Stimulated activated CD8-positive, alpha-beta memory T cell treated with anti-CD3 and anti-CD28 coated beads, Interleukin-4, amount 100 ng/mL, for 48 hours (primary cell): ENCODE data around the gene CACNG7.

Source experiments
- DNase-seq: peaks from one replicate; pipeline ENCODE4 v3.0.0-alpha.2; 2020

Gene CACNG7

DNA sequence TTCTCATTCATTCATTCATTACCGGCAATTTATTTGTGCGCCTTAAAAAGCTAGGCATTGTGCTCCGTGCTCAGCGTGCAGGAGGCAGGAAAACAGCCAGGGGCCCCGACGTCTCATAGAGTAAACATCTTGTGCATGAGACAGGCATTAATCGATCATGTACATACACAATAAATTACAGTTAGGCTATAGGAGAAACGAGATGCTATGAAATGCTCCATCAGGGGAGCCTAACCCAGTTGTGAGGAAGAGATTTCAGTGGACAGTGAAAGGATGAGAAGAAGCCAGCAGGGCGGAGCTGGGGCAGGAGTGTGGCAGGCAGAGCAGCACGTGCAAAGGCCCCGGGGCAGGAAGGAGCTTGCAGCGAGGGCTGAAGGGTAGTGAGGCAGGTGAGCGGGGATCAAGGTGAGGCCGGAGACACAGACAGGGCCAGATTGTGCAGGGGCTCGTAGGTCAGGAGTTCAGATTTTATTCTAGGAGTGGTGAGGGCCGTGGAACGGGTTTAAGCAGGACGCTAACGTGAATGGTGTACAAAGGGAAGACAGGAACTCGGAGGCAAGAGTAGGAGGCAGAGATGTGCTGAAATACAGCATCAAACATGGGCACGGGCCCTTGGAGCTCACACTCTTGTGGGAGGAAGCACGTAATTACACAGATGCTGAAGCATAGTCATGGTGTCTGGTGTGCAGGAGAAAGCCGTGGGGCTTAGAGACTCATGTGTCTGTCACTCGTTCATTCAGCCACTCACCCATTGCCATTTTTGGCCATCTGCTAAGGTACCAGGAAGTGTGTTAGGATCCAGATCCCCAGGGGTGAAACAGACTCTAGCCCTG, 74.6 kb downstream of the CACNG7 start:
- no peak for DNase-seq

DNA sequence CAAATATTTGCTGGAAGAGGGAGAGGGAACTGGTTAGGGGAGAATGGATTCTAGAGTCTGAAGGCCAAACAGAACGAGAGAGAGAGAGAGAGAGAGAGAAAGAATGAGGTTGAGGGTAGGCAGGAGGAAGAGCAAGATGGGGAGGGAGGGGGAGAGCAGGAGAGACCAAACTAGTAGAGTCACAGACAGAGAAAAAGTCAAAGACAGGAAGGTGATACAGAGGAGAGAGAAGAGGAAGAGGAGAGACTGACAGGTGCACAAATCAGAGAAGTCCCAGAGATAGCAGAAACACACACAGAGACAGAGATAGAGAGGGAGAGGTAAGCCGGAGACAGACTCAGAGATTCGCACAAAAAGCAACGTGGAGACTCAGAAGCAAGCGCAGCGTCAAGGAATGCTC, 76.8 kb downstream of the CACNG7 start:
- no peak for DNase-seq

DNA sequence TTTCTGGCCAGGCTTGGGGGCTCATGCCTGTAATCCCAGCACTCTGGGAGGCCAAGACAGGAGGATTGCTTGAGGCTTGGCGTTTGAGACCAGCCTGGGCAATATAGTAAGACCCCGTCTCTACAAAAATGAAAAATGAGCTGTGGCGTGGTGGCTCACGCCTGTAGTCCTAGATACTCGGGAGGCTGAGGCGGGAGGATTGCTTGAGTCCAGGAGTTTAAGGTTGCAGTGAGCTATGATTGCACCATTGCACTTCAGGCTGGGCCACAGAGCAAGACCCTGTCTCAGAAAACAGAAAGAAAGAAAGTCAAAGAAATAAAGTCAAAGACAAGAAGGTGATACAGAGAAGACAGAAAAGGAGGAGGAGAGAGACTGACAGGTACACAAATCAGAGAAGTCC, 79.9 kb downstream of the CACNG7 start:
- no peak for DNase-seq

DNA sequence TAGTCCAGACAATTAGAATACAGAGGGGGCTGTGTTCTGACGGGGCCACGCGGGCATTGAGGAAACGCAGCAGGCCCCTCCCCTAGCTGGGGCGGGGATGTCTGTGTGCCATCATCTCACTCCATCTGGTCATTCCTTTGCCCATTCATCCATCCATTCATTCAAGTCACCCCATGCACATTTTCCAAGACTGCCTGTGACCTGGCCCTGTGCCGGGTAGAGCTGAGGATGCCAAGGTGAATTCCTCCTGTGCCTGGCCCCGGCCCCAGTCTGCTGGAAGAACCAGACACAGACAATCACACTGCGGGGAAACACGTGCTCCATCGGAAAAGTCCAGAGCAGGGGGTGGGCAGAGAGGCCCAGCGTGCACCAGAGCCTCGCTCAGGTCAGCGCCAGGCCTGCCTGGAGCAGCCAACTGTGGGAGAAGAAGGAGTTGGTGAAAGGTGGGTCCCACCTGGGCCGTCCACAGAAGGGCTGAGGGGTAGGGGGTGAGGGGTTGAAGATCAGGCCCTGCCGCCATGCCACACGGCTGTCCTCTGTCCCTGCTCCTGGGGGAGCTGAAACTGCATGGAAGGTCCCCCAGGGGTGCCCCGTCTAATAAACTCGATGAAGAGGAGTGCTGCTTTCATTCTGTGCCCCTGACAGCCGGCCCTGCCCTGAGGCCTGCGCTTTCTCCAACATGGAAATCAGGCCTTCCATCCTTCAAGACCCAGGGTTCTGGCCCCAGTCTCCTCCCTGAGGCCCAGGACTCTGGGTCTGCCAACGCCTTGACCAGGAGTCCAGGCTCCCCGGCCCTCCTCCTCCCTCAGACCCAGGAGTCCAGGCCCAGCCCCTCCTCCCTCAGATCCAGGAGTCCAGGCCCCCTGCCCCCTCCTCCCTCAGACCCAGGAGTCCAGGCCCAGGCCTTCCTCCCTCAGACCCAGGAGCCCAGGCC, 80.8 kb downstream of the CACNG7 start:
- DNase-seq, result no peak

DNA sequence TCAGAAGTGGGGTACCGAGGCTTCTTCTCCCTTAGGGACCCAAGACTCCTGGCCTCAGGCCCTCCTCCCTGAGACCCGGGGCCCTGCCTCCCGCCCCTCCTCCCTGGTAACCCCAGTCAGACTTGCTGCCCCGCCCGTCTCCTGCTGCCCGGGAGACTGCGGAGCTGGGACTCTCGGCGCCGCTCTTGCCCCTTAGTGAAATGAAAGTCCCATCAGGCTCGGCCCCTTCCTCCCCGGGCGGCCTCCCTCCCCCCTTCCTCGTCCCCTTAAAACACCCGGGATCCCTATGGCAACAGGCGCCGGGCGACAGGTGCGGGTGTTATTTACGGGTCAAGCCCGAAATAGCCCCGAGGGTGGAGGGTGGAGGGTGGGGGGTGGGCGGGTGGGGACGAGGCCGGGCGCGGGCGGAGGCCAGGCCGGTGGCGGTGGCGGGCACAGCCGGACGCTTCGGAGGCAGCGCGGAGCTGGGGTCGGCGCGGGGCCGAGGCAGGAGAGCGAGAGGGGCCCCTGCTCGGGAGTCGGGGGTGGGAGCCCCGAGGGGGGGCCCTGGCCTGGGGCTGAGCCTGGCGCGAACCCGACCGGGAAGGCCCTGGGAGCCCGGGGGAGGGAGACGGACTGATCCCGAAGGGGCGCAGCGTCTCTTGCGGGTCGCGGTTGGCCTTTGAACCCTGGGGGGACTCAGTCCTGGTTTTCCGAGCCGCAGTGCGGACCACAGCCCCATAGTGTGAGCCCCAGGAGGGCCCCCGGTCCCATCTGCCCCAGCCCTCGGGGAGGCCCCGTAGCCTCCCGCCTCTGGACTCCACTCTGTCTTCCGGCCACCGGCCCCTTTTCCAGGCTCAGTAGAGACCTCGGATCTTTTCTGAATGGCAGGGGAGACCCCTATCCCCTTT, 82.4 kb downstream of the CACNG7 start, which contains the start of gene CACNG6:
Gene CACNG6 (plus strand): TSS at position 414 of the 890 bp plus-strand sequence. CDS start 1,241 bp downstream, outside the sequence.
- no peak for DNase-seq

DNA sequence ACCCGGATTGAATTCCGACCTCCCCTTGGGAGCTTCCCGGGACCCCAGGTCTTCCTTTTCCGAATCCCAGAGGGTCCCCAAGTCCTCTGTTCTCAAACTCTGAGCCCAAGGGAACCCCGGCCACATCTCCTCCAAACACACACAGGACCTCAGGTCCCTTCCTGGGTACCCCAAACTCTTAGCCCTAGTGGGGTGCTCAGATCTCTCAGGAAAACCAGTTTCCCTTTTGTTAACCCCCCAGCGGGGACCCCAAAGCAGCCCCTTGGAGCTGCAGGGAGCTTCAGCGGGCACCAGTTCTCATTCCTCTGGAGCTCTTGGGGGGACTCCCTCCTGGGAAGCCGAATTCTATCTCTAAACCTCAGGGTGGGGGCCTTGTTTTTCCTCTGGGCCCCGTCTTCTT, 83.1 kb downstream of the CACNG7 start:
- no peak for DNase-seq

DNA sequence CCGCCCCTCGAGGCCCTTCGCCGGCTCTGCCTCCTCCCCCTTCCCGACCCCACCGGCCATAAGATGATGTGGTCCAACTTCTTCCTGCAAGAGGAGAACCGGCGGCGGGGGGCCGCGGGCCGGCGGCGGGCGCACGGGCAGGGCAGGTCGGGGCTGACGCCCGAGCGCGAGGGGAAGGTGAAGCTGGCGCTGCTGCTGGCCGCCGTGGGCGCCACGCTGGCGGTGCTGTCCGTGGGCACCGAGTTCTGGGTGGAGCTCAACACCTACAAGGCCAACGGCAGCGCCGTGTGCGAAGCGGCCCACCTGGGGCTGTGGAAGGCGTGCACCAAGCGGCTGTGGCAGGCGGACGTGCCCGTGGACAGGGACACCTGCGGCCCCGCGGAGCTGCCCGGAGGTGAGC, 83.7 kb downstream of the CACNG7 start:
- DNase-seq, result no peak

DNA sequence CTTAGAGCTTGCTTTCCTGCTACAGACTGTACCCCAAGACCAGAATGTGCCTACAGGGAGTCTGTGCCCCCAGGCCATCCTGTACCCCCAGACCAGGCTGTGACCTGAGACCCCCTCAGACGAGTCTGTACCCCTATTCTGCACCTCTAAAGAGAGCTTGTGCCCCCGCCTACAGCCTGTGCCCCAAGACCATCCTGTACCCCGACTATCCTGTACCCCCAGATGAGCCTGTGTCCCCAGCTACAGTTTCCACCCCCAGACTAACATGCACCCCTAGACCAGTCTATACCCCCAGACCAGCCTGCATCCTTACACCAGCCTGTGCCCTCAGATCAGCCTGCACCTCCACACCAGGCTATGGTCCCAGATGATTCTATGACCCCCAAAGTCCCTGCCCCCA, 84.4 kb downstream of the CACNG7 start:
- no peak for DNase-seq
